Tibial nerve (tissue), 4 donors: ENCODE data around the gene GRHL1. TPM values are rescaled to one million over a fixed set of nuclear protein-coding genes. Genes with fewer than 3 reads are reported as not detected.

Experiments used
- DNase-seq, 2 donors: peaks; one replicate each; pipeline ENCODE4 v3.0.0-alpha.2; 2019; ENCODE audit warnings: low spot score in 2 of 2
- H3K27ac ChIP-seq, 4 donors: fragments of 200-600 bp; sonication (generic) in 3 of 4; one replicate each; pipeline ENCODE4 v1.5.1; 2017 to 2019; ENCODE audit warnings: mild to moderate bottlenecking in 1 of 4
- H3K27me3 ChIP-seq, 2 donors: fragments of 200-600 bp; sonication (generic) in 1 of 2; one replicate each; pipeline versions ENCODE4 v1.5.1 to v1.6.0; 2017 to 2019
- H3K36me3 ChIP-seq, 3 donors: fragments of 200-600 bp; sonication (generic); one replicate each; pipeline ENCODE4 v1.5.1; 2018 to 2019
- H3K4me1 ChIP-seq, 4 donors: fragments of 200-600 bp; sonication (generic) in 3 of 4; one replicate each; pipeline ENCODE4 v1.5.1; 2017 to 2019
- H3K4me3 ChIP-seq, 4 donors: fragments of 200-600 bp; sonication (generic) in 3 of 4; one replicate each; pipeline ENCODE4 v1.5.1; 2017 to 2019; ENCODE audit warnings: mild to moderate bottlenecking in 1 of 4, moderate library complexity in 1 of 4
- H3K9me3 ChIP-seq, 4 donors: fragments of 200-600 bp; sonication (generic) in 3 of 4; one replicate each; pipeline ENCODE4 v1.5.1; 2017 to 2019
- CTCF ChIP-seq, 5 experiments: fragments of 200-600 bp in 3 of 5; fragments of 450-650 bp in 2 of 5; sonication (generic) in 3 of 5; IDR thresholded peaks; one replicate each; pipeline ENCODE4 v1.5.1; 2016 to 2019; ENCODE audit warnings: antibody characterized with exemption in 5 of 5, mild to moderate bottlenecking in 3 of 5, moderate library complexity in 2 of 5
- EP300 ChIP-seq, 2 donors: sonication (generic); formaldehyde crosslinking; IDR thresholded peaks; one replicate each; pipeline ENCODE4 v1.6.1; 2017; ENCODE audit warnings: antibody characterized with exemption in 2 of 2, mild to moderate bottlenecking in 1 of 2
- POLR2A ChIP-seq, 2 donors: fragments of 450-650 bp; IDR thresholded peaks; one replicate each; pipeline ENCODE4 v1.6.1; 2017; ENCODE audit warnings: antibody characterized with exemption in 2 of 2, mild to moderate bottlenecking in 2 of 2, moderate library complexity in 2 of 2
- WGBS, 2 donors: methylation state at CpG; one replicate each; pipeline ENCODE4 v1.1.5; 2018; 5-methylcytosine and 5-hydroxymethylcytosine counted together
- total RNA-seq, 4 donors: library from RNA; depleted of rRNA; stranded (reverse); fragments of >200 nt; gene quantifications; one replicate each; pipeline ENCODE4 v1.1.0, GENCODE V29; 2016

Gene GRHL1
- total RNA-seq, 4 donors from 2014 or later: 0.66 to 4.2 (median 2.3) TPM; not detected in 1

- no peak for DNase-seq
- Histone ChIP-seq H3K27me3 (no peaks in the 10 kb centered on the region), H3K4me1 (peaks cover 0 to 21% (median 0%) of the 10 kb centered on the region in 4 donors), H3K36me3 (no peaks in the 10 kb centered on the region), H3K9me3 (no peaks in the 10 kb centered on the region), H3K4me3 (no peak overlapping the region), H3K27ac (peak overlapping the region in 2 of 4 donors; percentile 37 to 41)
- WGBS, 2 donors: 63 to 70% methylated on average over 15 of the region's 15 CpGs
- TF ChIP-seq EP300 (IDR thresholded peaks at IDR 0.05) (no peak), POLR2A (IDR thresholded peaks at IDR 0.05) (no peak), CTCF (IDR thresholded peaks at IDR 0.05) (no peak)
These were observed 32.1 kb downstream of the GRHL1 start for GRCh38 chr2:9983401-9984216.

- no peak overlapping the region for H3K4me3 ChIP-seq
- H3K9me3 ChIP-seq: no peaks in the 10 kb centered on the region
- DNase-seq: no peak
- peaks cover 0 to 21% (median 0%) of the 10 kb centered on the region in 4 donors for H3K4me1 ChIP-seq
- TF ChIP-seq CTCF (IDR thresholded peaks at IDR 0.05) (peak; percentile 71 to 88 (median 78)), EP300 (IDR thresholded peaks at IDR 0.05) (no peak)
- WGBS, 2 donors: 25 to 28% methylated on average over 7 of the region's 7 CpGs
- no peaks in the 10 kb centered on the region for H3K27me3 ChIP-seq
- H3K27ac ChIP-seq: peak overlapping the region in 2 of 4 donors; percentile 37 to 41
- no peaks in the 10 kb centered on the region for H3K36me3 ChIP-seq
These were observed 32.8 kb downstream of the GRHL1 start for GRCh38 chr2:9984217-9984739.

- Histone ChIP-seq H3K27me3 (no peaks in the 10 kb centered on the region), H3K4me3 (no peak overlapping the region), H3K36me3 (no peaks in the 10 kb centered on the region), H3K9me3 (no peaks in the 10 kb centered on the region), H3K4me1 (peaks cover 0 to 27% (median 0%) of the 10 kb centered on the region in 4 donors), H3K27ac (peak overlapping the region in 2 of 4 donors; percentile 37 to 41)
- 59 to 68% methylated on average over 6 of the region's 6 CpGs for WGBS, 2 donors
- TF ChIP-seq POLR2A (IDR thresholded peaks at IDR 0.05) (no peak), EP300 (IDR thresholded peaks at IDR 0.05) (no peak), CTCF (IDR thresholded peaks at IDR 0.05) (no peak)
- no peak for DNase-seq
These were observed 33.5 kb downstream of the GRHL1 start for GRCh38 chr2:9984871-9985480.

GRCh38 chr2:9985531-9986328 is 34.2 kb downstream of the GRHL1 start:
- no peak overlapping the region for H3K4me3 ChIP-seq
- 85 to 91% methylated on average over 5 of the region's 5 CpGs for WGBS, 2 donors
- TF ChIP-seq EP300 (IDR thresholded peaks at IDR 0.05): no peak
- TF ChIP-seq POLR2A (IDR thresholded peaks at IDR 0.05): no peak
- TF ChIP-seq CTCF (IDR thresholded peaks at IDR 0.05): no peak
- peaks cover 0 to 34% (median under 1%) of the 10 kb centered on the region in 4 donors for H3K4me1 ChIP-seq
- peak overlapping the region in 1 of 4 donors; percentile 41 for H3K27ac ChIP-seq
- DNase-seq: no peak
- no peaks in the 10 kb centered on the region for H3K9me3 ChIP-seq
- no peaks in the 10 kb centered on the region for H3K36me3 ChIP-seq
- H3K27me3 ChIP-seq: no peaks in the 10 kb centered on the region
